ENCODE results near the gene WDR53. TPM values are rescaled to one million over a fixed set of nuclear protein-coding genes. Genes with fewer than 3 reads are reported as not detected.

Gene WDR53
- total RNA-seq, 2 experiments from 2014 or later, result 18.4 to 20.9 TPM

DNA sequence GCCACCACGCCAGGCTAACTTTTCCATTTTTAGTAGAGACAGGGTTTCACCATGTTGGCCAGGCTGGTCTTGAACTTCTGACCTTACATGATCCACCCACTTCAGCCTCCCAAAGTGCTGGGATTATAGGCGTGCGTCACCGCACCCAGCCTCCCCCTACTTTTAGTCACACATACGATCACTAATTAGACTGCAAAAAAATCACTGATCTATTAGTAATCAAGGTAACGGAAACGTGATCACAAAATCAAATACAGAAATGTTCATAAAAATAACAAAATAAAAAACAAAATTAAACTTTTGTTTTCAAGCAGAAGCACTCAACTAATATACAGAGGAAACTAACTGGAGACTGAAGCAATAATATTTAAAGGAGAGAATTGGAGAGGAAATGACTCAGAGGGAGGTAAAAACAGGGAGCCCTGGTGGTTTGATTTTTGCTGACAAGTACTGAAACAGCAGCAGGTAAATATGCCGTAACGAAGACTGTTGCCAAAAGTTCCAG, 4.6 kb downstream of the WDR53 start:
- ATAC-seq (ENCODE audit: poor library complexity) (no peak), DNase-seq (peak in 8 of 14 experiments; percentile 5 to 78 (median 36))
- Histone ChIP-seq H3K27me3 (ENCODE audit: control insufficient read depth in 1 of 2, insufficient read depth in 2 of 2, low read length in 2 of 2) (no peaks in the 10 kb centered on the region), H3K36me3 (ENCODE audit: insufficient read depth, low read length) (peaks cover 28% of the 10 kb centered on the region), H3K9me3 (ENCODE audit: control insufficient read depth in 1 of 2, insufficient read depth in 1 of 2, low read length in 2 of 2) (no peaks in the 10 kb centered on the region), H3K27ac (ENCODE audit: low read depth in 1 of 2, low read length in 2 of 2) (peak overlapping the region in 1 of 2 donors; percentile 71), H3K4me3 (ENCODE audit: low read length) (peak overlapping the region; percentile 22), H3K4me1 (ENCODE audit: insufficient read depth, low read length) (peaks cover 32% of the 10 kb centered on the region)
- Mint-ChIP-seq H3K4me3 (peak overlapping the region; percentile 81), H3K27me3 (no peaks in the 10 kb centered on the region), H3K36me3 (ENCODE audit: low read depth) (peaks cover 63% of the 10 kb centered on the region), H3K4me1 (ENCODE audit: low read depth) (peaks cover 62% of the 10 kb centered on the region), H3K27ac (peak overlapping the region; percentile 88), H3K9me3 (no peaks in the 10 kb centered on the region)
- ChIA-PET POLR2A (interaction anchor here (0.8 kb wide), 1 partner anchor 34 kb away, joined by 3 read pairs; no protein-coding TSS in a partner anchor), CTCF (no interaction called here)
- intact Hi-C loops (cut with DNase I, micrococcal nuclease), result no loop called here
- TF ChIP-seq, protein P1, sequence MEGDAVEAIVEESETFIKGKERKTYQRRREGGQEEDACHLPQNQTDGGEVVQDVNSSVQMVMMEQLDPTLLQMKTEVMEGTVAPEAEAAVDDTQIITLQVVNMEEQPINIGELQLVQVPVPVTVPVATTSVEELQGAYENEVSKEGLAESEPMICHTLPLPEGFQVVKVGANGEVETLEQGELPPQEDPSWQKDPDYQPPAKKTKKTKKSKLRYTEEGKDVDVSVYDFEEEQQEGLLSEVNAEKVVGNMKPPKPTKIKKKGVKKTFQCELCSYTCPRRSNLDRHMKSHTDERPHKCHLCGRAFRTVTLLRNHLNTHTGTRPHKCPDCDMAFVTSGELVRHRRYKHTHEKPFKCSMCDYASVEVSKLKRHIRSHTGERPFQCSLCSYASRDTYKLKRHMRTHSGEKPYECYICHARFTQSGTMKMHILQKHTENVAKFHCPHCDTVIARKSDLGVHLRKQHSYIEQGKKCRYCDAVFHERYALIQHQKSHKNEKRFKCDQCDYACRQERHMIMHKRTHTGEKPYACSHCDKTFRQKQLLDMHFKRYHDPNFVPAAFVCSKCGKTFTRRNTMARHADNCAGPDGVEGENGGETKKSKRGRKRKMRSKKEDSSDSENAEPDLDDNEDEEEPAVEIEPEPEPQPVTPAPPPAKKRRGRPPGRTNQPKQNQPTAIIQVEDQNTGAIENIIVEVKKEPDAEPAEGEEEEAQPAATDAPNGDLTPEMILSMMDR (IDR thresholded peaks at IDR 0.05), result no peak

DNA sequence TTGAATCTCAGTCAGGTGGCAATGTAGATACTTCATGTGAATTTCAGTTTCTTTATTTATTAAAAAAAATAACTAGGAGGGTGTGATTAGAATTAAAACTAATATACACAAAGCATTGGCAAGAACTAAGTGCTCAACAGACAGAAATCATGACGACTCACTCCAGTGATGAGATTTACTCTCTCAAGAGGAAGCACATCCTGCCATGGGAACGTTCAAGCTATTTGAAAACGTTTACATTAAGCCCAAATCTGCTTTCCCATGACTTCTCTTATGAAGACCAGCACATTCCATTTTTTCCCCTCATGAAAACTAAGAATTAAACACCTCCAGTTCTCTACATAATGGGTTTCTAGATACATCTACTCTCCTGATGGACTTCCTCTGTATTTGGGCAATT, 8.5 kb downstream of the WDR53 start:
- H3K27me3 ChIP-seq (ENCODE audit: control insufficient read depth in 1 of 2, insufficient read depth in 2 of 2, low read length in 2 of 2), result no peaks in the 10 kb centered on the region
- intact Hi-C loops (cut with DNase I, micrococcal nuclease), result no loop called here
- no peaks in the 10 kb centered on the region for H3K9me3 ChIP-seq (ENCODE audit: control insufficient read depth in 1 of 2, insufficient read depth in 1 of 2, low read length in 2 of 2)
- TF ChIP-seq, protein P1 (IDR thresholded peaks at IDR 0.05), result no peak
- Mint-ChIP-seq H3K4me3 (no peak overlapping the region), H3K36me3 (ENCODE audit: low read depth) (peaks cover 61% of the 10 kb centered on the region), H3K4me1 (ENCODE audit: low read depth) (peaks cover 46% of the 10 kb centered on the region), H3K9me3 (no peaks in the 10 kb centered on the region), H3K27ac (no peak overlapping the region), H3K27me3 (no peaks in the 10 kb centered on the region)
- no peak overlapping the region for H3K4me3 ChIP-seq (ENCODE audit: low read length)
- DNase-seq, result peak in 1 of 14 experiments; percentile 33
- H3K36me3 ChIP-seq (ENCODE audit: insufficient read depth, low read length), result peaks cover 26% of the 10 kb centered on the region
- no peak overlapping the region for H3K27ac ChIP-seq (ENCODE audit: low read depth in 1 of 2, low read length in 2 of 2)
- ChIA-PET CTCF (no interaction called here), POLR2A (no interaction called here)
- peaks cover 22% of the 10 kb centered on the region for H3K4me1 ChIP-seq (ENCODE audit: insufficient read depth, low read length)
- ATAC-seq (ENCODE audit: poor library complexity), result no peak

DNA sequence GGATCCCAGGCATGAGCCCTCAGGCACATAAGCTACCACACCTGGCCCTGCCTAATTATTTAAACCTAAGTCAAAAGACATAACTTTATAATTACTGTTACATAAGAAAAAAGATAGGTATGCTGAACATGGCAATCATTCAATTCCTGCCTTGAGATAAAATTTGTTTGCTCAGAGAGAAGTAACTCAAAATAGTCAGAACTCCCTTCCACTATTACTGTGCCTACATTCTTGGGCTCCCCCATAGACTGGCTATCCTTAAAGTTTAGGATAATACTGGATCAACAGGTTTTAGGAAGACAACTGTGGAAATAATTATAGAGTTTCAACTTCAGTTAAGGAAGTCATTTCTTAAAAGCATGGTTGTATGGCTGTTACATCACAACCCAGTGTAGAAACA, 9.9 kb downstream of the WDR53 start:
- no peaks in the 10 kb centered on the region for H3K9me3 ChIP-seq (ENCODE audit: control insufficient read depth in 1 of 2, insufficient read depth in 1 of 2, low read length in 2 of 2)
- Mint-ChIP-seq H3K4me1 (ENCODE audit: low read depth) (peaks cover 33% of the 10 kb centered on the region), H3K4me3 (no peak overlapping the region), H3K27ac (no peak overlapping the region), H3K9me3 (no peaks in the 10 kb centered on the region), H3K36me3 (ENCODE audit: low read depth) (peaks cover 64% of the 10 kb centered on the region), H3K27me3 (no peaks in the 10 kb centered on the region)
- H3K27ac ChIP-seq (ENCODE audit: low read depth in 1 of 2, low read length in 2 of 2), result no peak overlapping the region
- H3K36me3 ChIP-seq (ENCODE audit: insufficient read depth, low read length), result peaks cover 26% of the 10 kb centered on the region
- no peak for ATAC-seq (ENCODE audit: poor library complexity)
- no peak overlapping the region for H3K4me3 ChIP-seq (ENCODE audit: low read length)
- ChIA-PET CTCF (no interaction called here), POLR2A (no interaction called here)
- no peaks in the 10 kb centered on the region for H3K27me3 ChIP-seq (ENCODE audit: control insufficient read depth in 1 of 2, insufficient read depth in 2 of 2, low read length in 2 of 2)
- H3K4me1 ChIP-seq (ENCODE audit: insufficient read depth, low read length), result peaks cover 11% of the 10 kb centered on the region
- TF ChIP-seq, protein P1 (IDR thresholded peaks at IDR 0.05), result no peak
- DNase-seq, result no peak
- intact Hi-C loops (cut with DNase I, micrococcal nuclease), result no loop called here

All from CD4-positive, alpha-beta T cell (primary cell).